BE2C (cell line): ENCODE data around the gene STX5.

Source experiments
- DNase-seq: peaks from one replicate; pipeline ENCODE4 v3.0.0-alpha.2; 2020
- H3K27me3 ChIP-seq: fragments of 250-450 bp; sonication (Bioruptor Pico); 2 replicates; pipeline ENCODE4 v1.5.1; 2020; ENCODE audit warnings: mild to moderate bottlenecking
- H3K36me3 ChIP-seq: fragments of 250-450 bp; sonication (Bioruptor Pico); 2 replicates; pipeline ENCODE4 v1.5.1; 2020; ENCODE audit warnings: mild to moderate bottlenecking
- H3K4me1 ChIP-seq: fragments of 250-450 bp; sonication (Bioruptor Pico); 2 replicates; pipeline ENCODE4 v1.5.1; 2020
- H3K4me3 ChIP-seq: 2 replicates; pipeline ENCODE4 v1.5.1; 2011; ENCODE audit warnings: low read depth, low read length
- H3K9me3 ChIP-seq: fragments of 250-450 bp; sonication (Bioruptor Pico); 2 replicates; pipeline ENCODE4 v1.5.1; 2020
- CTCF ChIP-seq: IDR thresholded peaks from 2 replicates; pipeline ENCODE4 v1.5.1; 2012; ENCODE audit warnings: mild to moderate bottlenecking, low read depth, low read length

Gene STX5

DNA sequence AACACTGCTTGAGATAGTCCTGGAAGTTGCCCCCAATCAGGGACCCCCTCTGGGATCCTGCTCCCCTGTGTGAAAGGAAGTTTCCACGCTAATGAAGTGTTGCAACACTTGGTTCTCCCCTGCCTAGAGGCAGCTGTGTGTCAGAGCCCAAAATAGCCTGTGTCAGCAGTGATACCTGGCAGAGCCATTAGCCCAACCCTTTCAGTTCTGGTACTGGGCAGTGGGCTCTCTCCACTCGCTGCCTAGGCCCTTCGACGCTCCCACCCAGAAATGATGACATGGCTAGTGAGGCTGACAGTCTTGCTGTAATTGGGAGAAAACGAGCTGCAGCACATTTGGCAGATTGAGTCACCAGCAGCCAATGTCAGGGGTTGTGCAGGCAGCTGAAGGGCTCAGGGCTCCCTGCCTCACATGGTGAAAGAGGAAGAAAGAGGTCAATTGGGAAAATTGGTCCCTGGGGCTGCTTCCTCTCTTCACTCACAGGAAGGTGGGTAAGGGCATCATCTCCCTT, 25.2 kb downstream of the STX5 start:
- H3K9me3 ChIP-seq = no peaks in the 10 kb centered on the region
- H3K36me3 ChIP-seq = no peaks in the 10 kb centered on the region; the same call in 1 of the 2 replicates
- H3K27me3 ChIP-seq = no peaks in the 10 kb centered on the region
- TF ChIP-seq CTCF = no peak
- DNase-seq = no peak
- H3K4me1 ChIP-seq = no peaks in the 10 kb centered on the region
- no peak overlapping the region for H3K4me3 ChIP-seq

DNA sequence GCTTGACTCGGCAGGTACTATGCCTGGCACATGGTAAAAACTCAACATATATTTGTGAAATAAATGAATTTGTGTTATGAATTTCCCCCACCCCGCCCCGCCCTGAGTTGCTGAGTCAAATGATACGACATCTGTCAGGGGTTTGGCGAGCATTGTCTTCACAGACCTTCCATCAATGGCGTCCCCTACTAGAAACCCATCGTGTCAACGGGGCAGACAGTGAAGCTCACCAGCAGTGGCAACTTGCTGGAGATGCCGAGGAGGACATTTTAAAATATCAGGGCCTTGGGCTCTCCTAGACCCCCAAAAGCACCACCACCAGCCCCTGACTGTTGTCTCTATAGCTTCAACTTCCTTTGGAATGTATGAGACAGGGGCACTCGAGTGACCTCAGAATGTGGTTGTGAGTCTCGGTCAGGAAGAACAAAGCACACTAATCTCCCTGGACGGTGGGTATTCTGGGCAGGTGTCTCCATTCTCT, 25.9 kb downstream of the STX5 start:
- H3K36me3 ChIP-seq = peaks cover 3% of the 10 kb centered on the region
- H3K4me1 ChIP-seq = no peaks in the 10 kb centered on the region
- H3K27me3 ChIP-seq = no peaks in the 10 kb centered on the region
- H3K4me3 ChIP-seq = peak overlapping the region; percentile 69
- no peaks in the 10 kb centered on the region for H3K9me3 ChIP-seq
- no peak for TF ChIP-seq CTCF
- no peak for DNase-seq

DNA sequence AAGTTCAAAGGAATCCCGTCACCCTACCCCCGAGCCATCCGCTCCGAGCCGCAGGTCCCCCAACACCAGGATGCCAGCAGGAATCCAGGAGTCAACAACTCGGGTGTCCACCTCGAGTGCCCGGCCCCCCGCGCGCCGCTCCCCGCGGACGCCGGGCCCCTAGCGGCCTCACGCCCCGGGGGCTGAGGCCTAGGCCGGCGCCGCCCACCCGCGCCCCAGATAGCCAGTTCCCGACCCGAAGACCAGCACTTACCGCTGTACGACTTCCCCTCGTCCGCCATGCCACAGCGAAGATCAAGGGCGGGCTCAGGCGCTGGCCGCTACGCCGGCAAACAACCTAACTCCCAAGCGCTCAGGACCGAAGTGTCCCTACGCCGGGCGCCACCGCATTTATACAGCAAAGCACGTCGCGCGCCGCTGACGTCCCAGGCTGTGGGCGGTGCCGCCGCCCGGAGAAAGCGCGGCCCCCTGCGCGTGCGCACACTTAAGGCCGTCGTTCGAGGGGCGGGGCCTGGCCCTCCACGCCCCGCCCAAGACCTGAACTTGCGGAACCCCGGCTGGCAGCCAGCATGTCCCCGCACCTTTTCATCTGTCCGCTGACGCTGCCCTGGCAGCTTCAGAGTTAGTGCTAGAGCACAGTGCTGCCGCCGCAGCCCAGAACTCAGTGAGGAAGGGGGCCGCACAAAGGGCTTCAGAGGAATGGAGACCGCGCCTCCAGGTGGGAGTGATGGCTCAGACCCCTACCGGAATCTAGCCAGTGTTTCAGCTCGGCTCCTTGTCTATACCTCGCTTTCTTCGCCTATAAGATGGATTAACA, 26.6 kb downstream of the STX5 start, which contains the start of gene NXF1:
Gene NXF1, minus strand, starts transcription at position 365 of the 817 bp plus-strand sequence. Its CDS starts 84 bp downstream, at position 281.
- TF ChIP-seq CTCF = peak; percentile 15
- H3K27me3 ChIP-seq = no peaks in the 10 kb centered on the region
- peaks cover 4% of the 10 kb centered on the region for H3K36me3 ChIP-seq
- peak; percentile 88 for DNase-seq
- H3K9me3 ChIP-seq = no peaks in the 10 kb centered on the region
- H3K4me3 ChIP-seq = peak within 1 kb of the TSS; percentile 78
- no peaks in the 10 kb centered on the region for H3K4me1 ChIP-seq

- no peak for DNase-seq
- Histone ChIP-seq H3K36me3 (peaks cover 4% of the 10 kb centered on the region), H3K27me3 (no peaks in the 10 kb centered on the region), H3K4me1 (no peaks in the 10 kb centered on the region), H3K9me3 (no peaks in the 10 kb centered on the region), H3K4me3 (peak overlapping the region; percentile 78)
- TF ChIP-seq CTCF = no peak
Observed at GRCh38 chr11:62804310-62805075, 27.4 kb downstream of the STX5 start.

DNA sequence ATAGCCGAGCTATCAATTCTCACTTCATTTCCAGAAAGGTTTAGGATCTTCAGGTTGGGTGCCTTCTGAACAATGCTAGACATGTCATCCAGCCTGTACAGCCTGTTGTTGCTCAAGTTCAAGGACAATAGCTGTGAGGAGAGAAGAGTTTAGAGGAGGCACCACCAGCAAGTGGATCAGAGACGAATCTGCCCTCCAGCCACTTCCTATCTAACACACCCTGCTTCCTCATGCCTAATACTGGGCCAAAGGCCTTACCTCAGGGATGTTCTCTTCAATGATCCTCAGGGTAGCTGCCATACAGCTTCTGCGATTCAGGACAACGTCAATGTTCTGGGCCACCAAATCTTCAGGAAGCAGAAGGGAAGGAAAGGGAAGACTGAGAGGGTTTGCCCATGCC, 30.8 kb downstream of the STX5 start:
- H3K27me3 ChIP-seq = no peaks in the 10 kb centered on the region
- H3K4me1 ChIP-seq = no peaks in the 10 kb centered on the region
- DNase-seq = no peak
- no peaks in the 10 kb centered on the region for H3K9me3 ChIP-seq
- peaks cover 8% of the 10 kb centered on the region for H3K36me3 ChIP-seq
- no peak for TF ChIP-seq CTCF
- no peak overlapping the region for H3K4me3 ChIP-seq
